CD4-positive, alpha-beta T cell treated with Interferon gamma for 1 hour (primary cell): Measurements from ENCODE around the gene CALM1.
"Not testable (repeated sequence)": the region's sequence is repeated elsewhere in the genome, so short reads cannot be mapped to it uniquely, and the experiment has no call there.

Experiments
- DNase-seq: peaks from one replicate; pipeline ENCODE4 v3.0.0-alpha.2; 2020

CALM1 gene

GRCh38 chr14:90383731-90384542, 12.9 kb upstream of the CALM1 start:
- DNase-seq, result peak; percentile 51

DNA sequence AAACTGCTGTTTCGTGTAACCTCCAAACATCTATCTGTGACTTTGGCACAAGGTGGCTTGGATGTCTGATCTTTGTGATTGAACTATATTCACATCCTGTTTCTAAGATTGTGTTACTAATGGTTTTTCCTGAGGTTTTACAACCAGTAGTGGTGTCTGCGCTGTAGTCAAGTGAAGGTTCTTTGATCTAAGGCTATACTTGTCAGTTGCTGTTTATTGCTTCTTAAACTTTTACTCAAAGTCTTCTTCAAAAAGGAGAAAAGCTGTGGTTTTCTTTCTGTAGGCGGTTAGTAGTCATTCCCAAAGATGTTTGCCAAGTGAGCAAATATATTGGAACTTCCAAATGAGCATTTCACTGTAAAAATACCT, 12.3 kb upstream of the CALM1 start:
- DNase-seq, result no peak

DNA sequence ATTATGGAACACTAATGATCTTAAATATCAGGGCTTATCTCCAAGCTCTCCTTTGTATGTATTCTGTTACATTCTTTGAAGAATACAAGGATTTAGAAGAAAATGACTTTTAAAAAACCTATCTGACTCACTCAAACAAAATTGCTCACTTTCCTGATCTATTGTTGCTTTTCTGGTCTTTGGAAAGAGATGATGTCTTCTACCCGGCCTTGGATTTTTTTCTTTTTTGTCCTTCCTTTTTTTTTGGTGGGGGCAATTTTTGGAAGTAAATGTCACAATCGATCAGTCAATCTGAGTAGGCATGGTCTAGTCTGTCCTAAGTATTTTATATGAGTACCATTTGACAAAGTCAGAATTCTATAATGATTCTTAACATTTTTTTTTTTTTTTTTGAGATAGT, 10.5 kb upstream of the CALM1 start:
- no peak for DNase-seq

DNA sequence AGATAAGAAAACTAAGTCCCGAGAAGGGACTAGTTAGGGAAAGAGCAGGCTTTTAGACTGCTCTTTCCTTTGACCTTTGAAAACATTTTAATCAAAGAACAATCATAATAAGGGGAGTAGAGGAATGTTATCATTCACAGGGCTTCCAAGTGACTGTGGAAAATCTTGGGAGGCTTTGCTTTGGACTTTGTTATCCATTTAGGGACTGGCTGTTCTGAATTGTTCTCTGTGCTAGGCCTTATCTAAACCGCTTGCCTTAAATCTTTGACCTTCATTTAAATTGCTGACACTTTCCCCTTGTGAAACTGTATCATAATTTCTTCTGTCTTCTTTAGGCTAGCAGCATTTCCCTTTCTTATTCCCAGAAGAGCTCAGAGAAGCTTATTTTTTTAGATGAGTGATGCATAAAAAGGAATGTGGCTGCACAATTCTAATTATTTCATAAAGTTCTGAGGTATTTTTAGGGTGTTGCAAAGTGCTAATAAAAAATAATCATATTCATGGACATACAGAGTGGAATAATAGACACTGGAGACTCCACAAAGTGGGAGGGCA, 9.5 kb upstream of the CALM1 start:
- no peak for DNase-seq

GRCh38 chr14:90388437-90388836, 8.4 kb upstream of the CALM1 start:
- no peak for DNase-seq

GRCh38 chr14:90388982-90389381, 7.8 kb upstream of the CALM1 start:
- DNase-seq, result no peak

DNA sequence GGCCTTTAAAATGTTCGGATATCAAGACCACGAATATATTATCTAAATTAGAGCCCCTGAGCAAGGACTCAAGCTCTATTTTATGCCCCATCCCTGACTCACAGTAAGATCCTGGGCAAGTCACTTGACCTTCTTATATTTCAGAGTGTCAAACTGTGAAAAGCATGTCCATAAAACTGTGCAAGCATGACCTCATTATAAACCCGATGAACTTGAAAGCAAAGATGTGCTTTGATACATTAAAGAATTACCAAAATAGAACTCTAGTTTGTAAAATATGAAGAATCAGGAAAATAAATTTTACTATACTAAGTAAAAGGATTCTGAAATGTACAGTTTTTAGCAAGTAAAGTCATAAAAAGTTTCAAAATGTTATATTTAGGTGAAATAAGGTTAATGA, 2.9 kb upstream of the CALM1 start:
- DNase-seq, result no peak

DNA sequence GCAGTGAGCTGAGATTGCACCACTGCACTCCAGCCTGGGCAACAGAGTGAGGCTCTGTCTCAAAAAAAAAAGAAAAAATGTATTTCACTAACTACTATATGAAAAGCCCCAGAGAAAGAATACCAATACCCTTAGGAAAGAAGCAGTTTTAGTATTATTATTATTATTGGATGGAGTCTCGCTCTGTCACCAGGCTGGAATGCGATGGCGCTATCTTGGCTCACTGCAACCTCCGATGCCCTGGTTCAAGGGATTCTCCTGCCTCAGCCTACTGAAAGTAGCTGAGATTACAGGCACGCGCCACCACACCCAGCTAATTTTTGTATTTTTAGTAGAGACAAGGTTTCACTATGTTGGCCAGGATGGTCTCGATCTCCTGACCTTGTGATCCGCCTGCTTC, 2.0 kb upstream of the CALM1 start:
- DNase-seq, result not testable (repeated sequence)

DNA sequence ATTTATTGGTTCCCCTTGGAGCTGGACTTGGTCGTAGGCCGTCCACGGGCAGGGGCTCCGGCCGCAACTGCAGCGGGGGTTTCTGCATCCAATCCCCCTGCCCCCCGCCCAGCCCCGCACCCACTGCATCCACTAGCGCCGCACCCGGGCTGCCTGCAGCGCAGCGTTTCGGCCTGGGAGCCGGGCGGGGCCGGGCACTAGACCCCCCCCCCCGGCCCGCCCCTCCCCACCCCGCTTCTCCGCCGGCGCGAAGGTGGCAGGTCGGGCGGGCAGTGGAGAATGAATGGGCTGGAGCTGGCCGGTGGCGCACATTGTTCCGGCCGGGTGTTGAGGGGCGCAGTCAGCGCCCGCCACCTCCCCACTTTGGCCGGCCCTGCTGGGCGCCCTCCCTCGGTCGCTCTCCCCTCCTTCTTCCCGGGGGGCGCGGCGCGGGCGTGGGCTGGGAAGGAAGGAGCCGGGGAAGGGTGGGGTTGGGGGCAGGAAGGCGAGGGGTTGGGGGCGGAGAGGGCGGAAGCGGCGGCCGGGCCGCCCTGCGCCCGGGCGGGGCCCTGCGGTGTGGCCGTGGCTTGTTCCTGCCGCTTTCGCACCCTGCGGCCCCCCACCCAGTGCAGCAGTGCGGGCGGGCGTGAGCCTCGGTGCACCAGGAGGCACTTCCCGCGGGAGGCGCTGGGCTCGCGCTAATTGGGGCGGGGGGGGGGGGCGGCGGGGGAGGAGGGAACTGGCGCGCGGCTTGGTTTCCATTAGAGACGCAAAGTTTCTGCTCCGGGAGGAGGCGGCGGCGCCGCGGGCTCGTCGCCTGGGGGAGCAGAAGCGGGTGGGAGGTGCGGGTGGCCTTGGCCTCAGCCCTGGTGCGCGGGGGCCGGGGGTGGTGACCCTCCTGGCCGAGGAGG, 841 bp downstream of the CALM1 start:
- DNase-seq, result peak; percentile 69

- peak; percentile 76 for DNase-seq
These were observed 1.5 kb downstream of the CALM1 start for GRCh38 chr14:90398315-90398839.

DNA sequence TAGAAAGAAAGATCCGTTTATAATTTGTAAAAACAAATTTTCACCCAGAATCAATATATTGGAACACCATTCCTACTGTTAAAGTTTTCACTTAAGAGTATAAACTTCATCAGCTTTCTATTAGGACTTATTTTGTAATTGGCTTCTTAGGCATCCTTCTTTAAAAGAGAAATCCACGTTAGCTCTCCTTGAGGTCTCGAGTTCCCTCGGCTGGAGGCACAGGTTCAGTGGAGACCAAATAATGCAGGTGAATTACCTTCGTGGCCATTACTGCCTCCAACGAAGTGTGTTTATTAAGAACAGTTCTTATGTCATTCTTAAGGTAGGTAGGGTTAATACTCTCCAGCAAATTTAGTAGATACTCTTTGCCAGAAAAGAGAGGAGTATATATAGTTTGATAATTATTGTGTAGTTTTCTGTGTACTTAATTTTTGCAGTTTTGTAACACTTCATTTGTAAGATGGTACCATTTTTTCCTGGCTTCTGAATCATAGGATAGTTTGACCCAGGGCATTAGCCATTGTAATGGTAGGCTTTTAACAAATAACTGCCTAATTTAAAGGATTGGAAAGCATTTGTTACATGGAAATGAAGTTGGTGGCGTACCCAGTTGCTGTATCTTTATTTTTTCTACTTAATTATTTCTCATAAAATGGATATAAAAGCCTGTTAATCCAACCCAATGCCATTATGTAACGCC, 2.2 kb downstream of the CALM1 start:
- DNase-seq, result no peak

DNA sequence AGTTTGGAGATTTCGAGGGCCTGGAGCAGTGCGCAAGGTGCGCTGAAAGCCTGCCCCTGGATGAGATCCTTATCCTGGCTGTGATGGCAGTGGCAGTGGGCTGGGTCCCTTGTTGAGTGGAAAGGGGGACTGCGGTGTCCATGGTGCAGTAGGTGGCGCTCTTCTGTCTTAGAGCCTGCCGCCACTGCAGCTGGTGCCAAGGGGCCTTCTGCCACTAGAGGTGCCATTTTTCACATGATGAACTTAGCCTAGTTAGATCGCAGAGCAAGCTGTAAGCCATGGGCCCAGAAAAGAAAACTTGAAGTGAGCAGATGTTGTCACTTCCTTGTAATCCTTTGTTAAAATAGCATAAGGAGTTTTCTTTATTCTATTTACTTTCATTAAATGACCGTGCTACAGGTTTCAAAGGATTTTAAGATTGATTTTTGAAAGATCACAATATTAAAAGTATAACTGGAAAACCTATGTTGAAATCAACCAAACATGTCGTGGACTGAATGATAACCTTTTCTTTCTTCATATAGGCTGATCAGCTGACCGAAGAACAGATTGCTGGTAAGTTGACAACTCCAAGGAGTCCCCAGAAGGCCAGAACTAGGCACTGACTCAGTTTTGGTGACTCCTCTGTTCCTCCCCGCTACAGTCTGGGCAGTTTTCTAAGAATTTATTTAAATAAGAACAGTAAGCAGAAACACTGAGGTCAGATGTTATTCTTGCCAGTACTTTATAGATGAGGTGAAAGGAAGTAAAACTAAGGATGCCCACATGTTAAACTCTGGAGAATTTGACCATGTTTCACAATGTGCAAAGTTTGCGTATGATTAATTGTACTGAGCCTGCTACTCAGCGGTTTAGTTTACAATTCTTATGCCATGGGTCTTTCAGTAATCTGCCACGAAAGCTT, 3.0 kb downstream of the CALM1 start:
- peak; percentile 89 for DNase-seq

- DNase-seq, result no peak
These were observed 4.2 kb downstream of the CALM1 start for GRCh38 chr14:90400904-90401561.

- no peak for DNase-seq
These were observed 5.2 kb downstream of the CALM1 start for GRCh38 chr14:90402016-90402415.

DNA sequence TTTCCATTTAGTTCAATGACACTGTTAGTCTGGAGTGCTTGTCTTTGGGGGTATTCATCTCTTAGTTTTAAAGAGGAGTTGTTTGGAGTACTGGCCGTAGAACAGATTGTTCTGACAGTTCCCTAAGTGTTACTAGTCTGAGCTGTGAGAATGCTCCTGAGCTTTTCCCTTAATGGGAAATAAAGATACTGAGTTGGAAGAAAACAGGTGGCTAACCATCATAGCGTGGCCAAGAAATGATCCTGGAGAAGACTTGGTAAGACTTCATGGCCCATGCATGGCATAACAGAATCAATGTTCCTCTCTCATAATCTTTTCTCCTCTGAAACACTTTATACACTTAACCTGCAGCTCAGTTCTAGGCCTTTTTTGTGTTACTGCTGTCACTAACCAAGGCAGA, 6.2 kb downstream of the CALM1 start:
- no peak for DNase-seq

GRCh38 chr14:90405101-90405500, 8.3 kb downstream of the CALM1 start:
- DNase-seq, result no peak

DNA sequence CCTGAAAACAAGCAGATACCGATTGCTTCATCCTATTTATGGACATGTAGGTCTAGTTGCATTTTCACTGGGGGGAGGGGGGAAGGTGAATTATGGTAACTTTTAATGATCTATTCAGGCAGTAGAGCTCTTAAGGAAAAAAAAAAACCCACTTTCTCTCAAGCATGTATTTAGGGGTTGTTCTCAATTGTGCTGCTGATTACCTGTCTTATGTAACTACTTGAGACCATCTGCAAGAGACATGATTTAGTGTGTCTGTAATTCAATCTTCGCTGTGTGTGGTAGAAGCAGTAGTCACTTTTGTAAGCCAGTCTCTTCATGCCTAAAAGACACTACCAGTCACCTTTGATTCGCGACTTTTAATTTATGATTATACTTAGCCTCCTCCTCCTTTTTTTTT, 8.9 kb downstream of the CALM1 start:
- no peak for DNase-seq

DNA sequence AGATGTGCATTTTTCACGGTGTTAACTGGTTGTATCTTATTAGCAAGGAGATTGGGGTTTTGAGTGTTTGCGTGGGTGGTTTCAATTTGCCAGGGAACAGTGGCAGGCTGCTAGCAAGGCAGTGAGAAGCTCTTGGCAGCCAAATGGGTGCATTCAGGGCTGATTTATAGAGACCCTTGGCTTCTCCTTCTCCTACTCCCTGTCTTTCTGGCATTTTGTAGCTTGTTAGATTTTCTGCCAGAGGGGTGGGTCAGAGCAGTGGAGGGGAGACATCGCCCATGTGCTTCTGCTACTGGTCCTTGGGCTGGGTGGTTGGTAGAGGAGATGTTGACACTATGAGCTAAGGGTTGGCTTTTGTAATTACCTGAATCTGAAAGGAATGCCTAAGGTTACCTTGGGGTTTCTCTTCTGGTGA, 9.6 kb downstream of the CALM1 start:
- no peak for DNase-seq

GRCh38 chr14:90407230-90407629, 10.4 kb downstream of the CALM1 start:
- no peak for DNase-seq

DNA sequence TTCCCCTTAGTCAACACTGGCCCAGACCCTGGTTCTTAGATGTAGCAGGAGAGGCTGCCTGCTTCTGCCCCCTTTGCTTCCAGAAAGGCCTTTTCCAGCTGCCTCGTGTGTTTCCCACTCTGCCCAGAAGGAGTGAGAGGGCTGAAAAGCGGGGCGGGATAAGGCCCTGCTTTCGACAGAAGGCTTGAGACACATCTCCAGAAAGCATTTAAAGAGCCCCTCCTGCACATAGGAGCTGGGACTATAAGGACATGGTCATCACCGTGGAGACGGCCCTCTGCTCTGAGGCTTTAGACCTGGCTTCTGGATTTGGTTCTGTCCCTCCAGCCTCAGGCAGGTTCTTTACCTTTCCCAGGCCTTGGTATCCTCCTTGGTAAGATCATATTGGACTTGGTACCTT, 11.9 kb downstream of the CALM1 start:
- no peak for DNase-seq

DNA sequence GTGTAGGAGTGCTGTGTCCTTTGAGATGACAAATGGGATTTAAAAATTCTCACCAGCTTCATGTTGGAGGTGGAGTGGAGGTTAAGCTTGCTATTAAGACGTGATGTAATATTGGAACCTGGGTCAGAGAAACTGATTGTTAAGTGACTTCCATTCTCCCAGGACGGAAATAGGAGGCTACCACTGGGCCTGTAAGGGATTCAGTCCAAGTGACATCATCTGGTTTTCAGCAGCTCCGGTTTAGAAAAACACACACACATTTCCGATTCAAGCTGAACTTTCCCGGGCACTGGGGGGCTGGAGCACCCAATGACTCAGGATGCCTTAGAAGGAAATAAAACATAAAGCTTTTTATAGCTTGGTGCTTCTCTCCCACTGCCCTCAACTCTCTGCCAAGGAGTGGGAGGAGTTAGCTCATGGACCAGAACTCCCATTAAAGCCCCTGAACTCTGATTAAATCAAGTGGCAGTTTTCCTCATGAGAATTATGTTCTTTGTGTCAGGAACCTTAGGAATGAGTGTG, 12.4 kb downstream of the CALM1 start:
- DNase-seq, result no peak
